Mesenchymal stem cell (in vitro differentiated cells and primary cell): Measurements from ENCODE around the gene RALGAPA2.
A peak's percentile ranks its signal among the peaks of the same experiment; 100 is the strongest.

Source experiments
- DNase-seq: peaks from one replicate; pipeline ENCODE4 v3.0.0-alpha.2; 2013
- H2AFZ ChIP-seq: one replicate; pipeline ENCODE4 v1.6.1; 2013; ENCODE audit warnings: low read depth, mild to moderate bottlenecking, control low read depth, inconsistent platforms, low read length, moderate library complexity
- H2AK5ac ChIP-seq: 2 replicates; pipeline ENCODE4 v1.6.1; 2013; ENCODE audit warnings: low read length, moderate library complexity, mild to moderate bottlenecking, inconsistent platforms; ENCODE audit not compliant: severe bottlenecking
- H2BK120ac ChIP-seq: one replicate; pipeline ENCODE4 v1.6.1; 2013; ENCODE audit warnings: low read depth, mild to moderate bottlenecking, inconsistent platforms, low read length, moderate library complexity
- H2BK12ac ChIP-seq, 2 experiments: one replicate each; pipeline ENCODE4 v1.6.1; 2013; ENCODE audit warnings: inconsistent platforms in 2 of 2, low read length in 2 of 2, mild to moderate bottlenecking in 2 of 2, moderate library complexity in 2 of 2, control low read depth in 1 of 2
- H2BK15ac ChIP-seq: one replicate; pipeline ENCODE4 v1.6.1; 2013; ENCODE audit warnings: mild to moderate bottlenecking, low read depth, inconsistent platforms; ENCODE audit not compliant: poor library complexity, severe bottlenecking
- H2BK5ac ChIP-seq: 2 replicates; pipeline ENCODE4 v1.6.1; 2013; ENCODE audit warnings: low read depth, mild to moderate bottlenecking, low read length, control low read depth, inconsistent platforms; ENCODE audit not compliant: poor library complexity, severe bottlenecking
- H3K14ac ChIP-seq, 2 experiments: one replicate each; pipeline ENCODE4 v1.6.1; 2013; ENCODE audit warnings: inconsistent platforms in 2 of 2, low read length in 2 of 2, control low read depth in 1 of 2, mild to moderate bottlenecking in 1 of 2, moderate library complexity in 1 of 2
- H3K18ac ChIP-seq, 2 experiments: one replicate each; pipeline ENCODE4 v1.6.1; 2013; ENCODE audit warnings: inconsistent platforms in 2 of 2, low read length in 2 of 2, control low read depth in 1 of 2, low read depth in 1 of 2, mild to moderate bottlenecking in 1 of 2
- H3K23ac ChIP-seq, 2 experiments: one replicate each; pipeline ENCODE4 v1.6.1; 2013; ENCODE audit warnings: inconsistent platforms in 2 of 2, low read length in 2 of 2, mild to moderate bottlenecking in 2 of 2, moderate library complexity in 2 of 2, control low read depth in 1 of 2
- H3K27ac ChIP-seq: 2 replicates; pipeline ENCODE4 v1.5.1; 2013; ENCODE audit warnings: mild to moderate bottlenecking, moderate library complexity, low read length, control low read depth, inconsistent platforms; ENCODE audit not compliant: poor library complexity, severe bottlenecking
- H3K27me3 ChIP-seq, 2 experiments: 2 replicates each; pipeline versions ENCODE4 v1.6.1 to v1.7.0; 2013; ENCODE audit warnings: low read length in 2 of 2, mild to moderate bottlenecking in 2 of 2, moderate library complexity in 2 of 2, control low read depth in 1 of 2, inconsistent platforms in 1 of 2; ENCODE audit not compliant: control insufficient read depth in 1 of 2, insufficient read depth in 1 of 2
- H3K36me3 ChIP-seq, 2 experiments: 2 replicates each; pipeline versions ENCODE4 v1.6.1 to v1.7.0; 2013; ENCODE audit warnings: low read length in 2 of 2, control low read depth in 1 of 2, inconsistent platforms in 1 of 2, low read depth in 1 of 2, mild to moderate bottlenecking in 1 of 2; ENCODE audit not compliant: insufficient read depth in 2 of 2, control insufficient read depth in 1 of 2
- H3K4ac ChIP-seq, 2 experiments: one replicate each; pipeline ENCODE4 v1.6.1; 2013; ENCODE audit warnings: inconsistent platforms in 2 of 2, low read length in 2 of 2, mild to moderate bottlenecking in 2 of 2, moderate library complexity in 2 of 2, control low read depth in 1 of 2, low read depth in 1 of 2
- H3K4me1 ChIP-seq: 2 replicates; pipeline ENCODE4 v1.6.1; 2013; ENCODE audit warnings: low read depth, low read length, control low read depth; ENCODE audit not compliant: control insufficient read depth, insufficient read depth
- H3K4me2 ChIP-seq: 2 replicates; pipeline ENCODE4 v1.6.1; 2013; ENCODE audit warnings: low read length, mild to moderate bottlenecking, inconsistent platforms; ENCODE audit not compliant: poor library complexity, severe bottlenecking
- H3K4me3 ChIP-seq, 2 experiments: 2 replicates each; pipeline versions ENCODE4 v1.5.1 to v1.7.0; 2013; ENCODE audit warnings: low read length in 2 of 2, mild to moderate bottlenecking in 2 of 2, control low read depth in 1 of 2, low read depth in 1 of 2; ENCODE audit not compliant: insufficient read depth in 1 of 2
- H3K79me1 ChIP-seq: replicated peaks from 2 replicates; pipeline ENCODE4 v1.6.1; 2013; ENCODE audit warnings: mild to moderate bottlenecking, control low read depth, low read length, inconsistent platforms; ENCODE audit not compliant: poor library complexity, severe bottlenecking
- H3K9ac ChIP-seq: 2 replicates; pipeline ENCODE4 v1.7.0; 2013; ENCODE audit warnings: mild to moderate bottlenecking, low read length, moderate library complexity
- H3K9me3 ChIP-seq: 2 replicates; pipeline ENCODE4 v1.7.0; 2013; ENCODE audit warnings: mild to moderate bottlenecking, low read length; ENCODE audit not compliant: control insufficient read depth
- H4K8ac ChIP-seq: one replicate; pipeline ENCODE4 v1.6.1; 2013; ENCODE audit warnings: inconsistent platforms, mild to moderate bottlenecking, low read length, moderate library complexity
- H4K91ac ChIP-seq: one replicate; pipeline ENCODE4 v1.6.1; 2013; ENCODE audit warnings: mild to moderate bottlenecking, low read length, inconsistent platforms
- WGBS: methylation state at CpG from one replicate; pipeline ENCODE4 v1.1.7; 2013; ENCODE audit warnings: mixed read lengths; 5-methylcytosine and 5-hydroxymethylcytosine counted together

Gene RALGAPA2

DNA sequence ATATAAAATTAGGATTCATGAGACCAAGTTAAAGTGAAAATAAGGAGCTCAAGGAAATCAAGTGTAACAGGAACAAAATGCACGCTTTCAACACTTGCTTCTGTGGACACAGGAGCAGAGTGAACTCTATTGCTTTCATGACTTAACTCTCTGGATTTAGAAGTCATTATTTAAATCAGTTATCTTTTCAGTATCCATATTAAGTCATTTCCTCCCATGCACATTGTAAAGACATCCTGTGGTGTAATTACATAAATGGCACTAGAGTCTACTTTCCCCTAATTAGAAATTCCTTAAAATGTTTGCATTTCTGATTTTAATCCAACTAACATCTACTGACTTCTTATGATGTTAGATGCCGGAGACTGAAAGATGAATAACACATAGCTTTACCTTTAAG is 256.5 kb downstream of the RALGAPA2 start:
- WGBS: 95% methylated on average over 2 of the region's 2 CpGs
- DNase-seq: no peak
- H3K9ac ChIP-seq: no peak overlapping the region
- H3K23ac ChIP-seq: no peak overlapping the region
- no peak overlapping the region for H2AFZ ChIP-seq
- no peak overlapping the region for H3K4ac ChIP-seq
- no peaks in the 10 kb centered on the region for H3K9me3 ChIP-seq
- no peak overlapping the region for H4K91ac ChIP-seq
- no peak overlapping the region for H2BK5ac ChIP-seq
- no peak overlapping the region for H2BK120ac ChIP-seq
- H2BK12ac ChIP-seq: no peak overlapping the region
- H3K4me2 ChIP-seq: no peak overlapping the region
- H3K36me3 ChIP-seq: peaks cover 0 to 3% of the 10 kb centered on the region in 2 experiments
- H3K79me1 ChIP-seq: no peaks in the 10 kb centered on the region
- H3K18ac ChIP-seq: no peak overlapping the region
- no peak overlapping the region for H2AK5ac ChIP-seq
- H3K27ac ChIP-seq: no peak overlapping the region
- H4K8ac ChIP-seq: no peak overlapping the region
- H3K14ac ChIP-seq: no peak overlapping the region
- no peaks in the 10 kb centered on the region for H3K27me3 ChIP-seq
- no peak overlapping the region for H3K4me3 ChIP-seq
- H3K4me1 ChIP-seq: peaks cover 8% of the 10 kb centered on the region
- no peak overlapping the region for H2BK15ac ChIP-seq

DNA sequence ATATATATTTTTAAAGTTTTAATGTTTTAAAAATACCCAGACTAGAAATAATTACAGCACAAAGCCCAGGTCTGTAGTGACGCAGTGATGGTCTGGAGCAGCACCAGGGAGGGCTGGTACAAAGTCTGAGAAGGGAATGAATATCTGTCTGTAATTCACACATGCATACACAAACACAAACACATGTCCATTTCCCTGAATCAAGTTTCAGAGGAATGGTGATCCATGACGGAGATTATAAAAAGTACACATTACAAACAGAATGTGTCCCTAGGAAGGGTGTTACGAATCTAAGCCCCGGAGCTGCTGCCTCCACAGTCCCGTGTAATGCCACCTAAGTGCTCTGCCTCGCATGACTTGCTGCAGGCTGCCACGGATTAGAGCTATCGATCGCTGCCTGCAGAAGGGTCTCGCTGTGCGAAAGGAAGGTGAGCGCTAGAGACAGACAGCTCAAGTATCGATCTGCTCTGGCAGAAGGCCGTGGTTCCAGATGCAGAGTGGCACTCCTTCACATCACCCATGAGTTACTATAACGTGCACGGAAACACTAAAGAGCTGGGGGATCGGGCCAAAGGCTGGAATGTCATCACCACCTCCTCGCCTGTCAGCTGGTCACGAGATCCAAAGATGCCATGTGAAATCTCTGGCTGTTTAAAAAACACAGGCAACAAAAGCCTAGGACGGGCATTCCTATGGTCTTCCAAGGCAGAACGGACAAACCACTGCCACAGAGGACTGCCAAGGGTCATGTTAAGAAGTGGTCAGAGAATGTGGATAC is 257.4 kb downstream of the RALGAPA2 start:
- Histone ChIP-seq H2BK5ac (no peak overlapping the region), H3K79me1 (no peaks in the 10 kb centered on the region), H2BK15ac (no peak overlapping the region), H3K4me1 (peaks cover 8% of the 10 kb centered on the region), H2AFZ (no peak overlapping the region), H3K4me3 (no peak overlapping the region), H3K36me3 (peaks cover 0 to 3% of the 10 kb centered on the region in 2 experiments), H4K8ac (peak overlapping the region; percentile 5), H3K27me3 (no peaks in the 10 kb centered on the region), H3K23ac (no peak overlapping the region), H2BK120ac (no peak overlapping the region), H3K9ac (no peak overlapping the region), H3K18ac (no peak overlapping the region), H3K27ac (no peak overlapping the region), H2BK12ac (no peak overlapping the region), H3K4me2 (no peak overlapping the region), H3K4ac (no peak overlapping the region), H2AK5ac (no peak overlapping the region), H4K91ac (peak overlapping the region; percentile 35), H3K14ac (no peak overlapping the region), H3K9me3 (no peaks in the 10 kb centered on the region)
- 93% methylated on average over 21 of the region's 21 CpGs for WGBS
- no peak for DNase-seq

DNA sequence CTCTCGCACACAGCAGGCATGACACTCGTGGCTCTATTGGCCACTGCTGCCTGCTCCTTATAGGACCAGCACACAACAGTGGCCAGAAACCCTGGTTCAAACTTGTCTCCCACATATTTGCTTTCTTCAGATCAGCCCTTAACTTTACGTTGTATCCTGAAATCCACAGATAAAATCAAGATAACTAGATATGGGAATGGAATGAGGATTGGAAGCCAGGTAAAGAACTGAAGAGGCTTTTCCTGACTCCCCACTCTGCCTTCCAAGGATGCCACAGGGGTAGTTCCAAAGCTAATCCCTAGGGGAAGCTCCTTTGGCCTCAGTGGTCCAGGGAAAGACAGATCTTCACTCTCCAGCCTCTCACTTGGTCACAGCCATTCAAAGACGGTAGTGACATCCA is 258.1 kb downstream of the RALGAPA2 start:
- Histone ChIP-seq H3K4me2 (no peak overlapping the region), H3K4ac (no peak overlapping the region), H2BK15ac (no peak overlapping the region), H2AFZ (no peak overlapping the region), H2AK5ac (no peak overlapping the region), H3K9me3 (no peaks in the 10 kb centered on the region), H2BK5ac (no peak overlapping the region), H4K91ac (no peak overlapping the region), H2BK120ac (no peak overlapping the region), H3K36me3 (peaks cover 0 to 3% of the 10 kb centered on the region in 2 experiments), H3K14ac (no peak overlapping the region), H3K79me1 (no peaks in the 10 kb centered on the region), H3K18ac (no peak overlapping the region), H4K8ac (no peak overlapping the region), H3K4me3 (no peak overlapping the region), H2BK12ac (no peak overlapping the region), H3K4me1 (peaks cover 8% of the 10 kb centered on the region), H3K27me3 (no peaks in the 10 kb centered on the region), H3K27ac (no peak overlapping the region), H3K23ac (no peak overlapping the region), H3K9ac (no peak overlapping the region)
- no peak for DNase-seq
- WGBS: 94% methylated on average over 2 of the region's 4 CpGs

DNA sequence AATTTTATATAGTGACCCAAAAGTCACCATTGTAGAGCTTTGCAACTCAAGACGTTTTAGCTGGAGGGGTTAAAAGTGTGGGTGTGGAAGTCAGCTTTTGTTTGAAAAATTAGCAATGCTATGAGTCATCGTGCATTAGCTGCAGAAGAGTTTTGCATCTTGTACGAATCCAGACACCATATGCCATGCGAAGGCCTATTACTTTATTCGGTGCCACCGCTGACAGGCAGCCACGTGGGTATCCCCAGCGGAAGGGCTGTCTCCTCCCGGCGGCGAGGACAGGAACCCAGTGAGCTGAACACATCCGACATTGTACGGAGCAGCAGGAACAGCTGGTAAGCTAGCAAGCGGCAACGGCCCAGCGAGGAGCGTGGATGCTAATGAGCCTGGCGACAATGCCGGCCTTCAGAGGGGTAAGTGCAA is 260.2 kb downstream of the RALGAPA2 start:
- Histone ChIP-seq H3K36me3 (peaks cover 0 to 3% of the 10 kb centered on the region in 2 experiments), H2AFZ (no peak overlapping the region), H2BK15ac (no peak overlapping the region), H3K18ac (peak overlapping the region in 1 of 2 experiments; percentile 58), H3K14ac (no peak overlapping the region), H3K27ac (no peak overlapping the region), H3K27me3 (no peaks in the 10 kb centered on the region), H3K4me2 (peak overlapping the region; percentile 55), H2BK12ac (no peak overlapping the region), H3K4me1 (peaks cover 4% of the 10 kb centered on the region), H3K4ac (no peak overlapping the region), H2AK5ac (no peak overlapping the region), H3K4me3 (peak overlapping the region in 1 of 2 experiments; percentile 54), H3K79me1 (no peaks in the 10 kb centered on the region), H2BK120ac (no peak overlapping the region), H4K8ac (peak overlapping the region; percentile 74), H2BK5ac (no peak overlapping the region), H3K9ac (peak overlapping the region; percentile 36), H4K91ac (no peak overlapping the region), H3K23ac (no peak overlapping the region), H3K9me3 (no peaks in the 10 kb centered on the region)
- WGBS: 21% methylated on average over 19 of the region's 19 CpGs
- DNase-seq: peak; percentile 63
